ENCODE data around the gene LUC7L3. TPM values are rescaled to one million over a fixed set of nuclear protein-coding genes. Genes with fewer than 3 reads are reported as not detected.

LUC7L3 gene
- total and polyA plus RNA-seq, 2 of the 13 experiments (the other 11 are each of a cell fraction or from before 2014, with no cell fraction given): 108 to 120 TPM

GRCh38 chr17:50682938-50683337 is 36.5 kb upstream of the LUC7L3 start:
- in situ Hi-C loops (cut with HindIII; ENCODE audit: extremely low pct_ligation_motif_present, low pct_unique_long_range_greater_than_20kb): no loop called here
- no peaks in the 10 kb centered on the region; a peak in 1 of 5 replicates for H3K27me3 ChIP-seq (ENCODE audit: control insufficient read depth in 1 of 2, insufficient read depth in 2 of 2, low read length in 2 of 2)
- intact Hi-C loops (cut with micrococcal nuclease; ENCODE audit: unreplicated experiment): no loop called here
- ChIA-PET CTCF (ENCODE audit: low intra/inter-chr PET ratio, low total read pairs) (interaction anchor here (1.0 kb wide), 1 partner anchor 52 kb away, joined by 4 read pairs; no protein-coding TSS in a partner anchor), POLR2A (interaction anchor here (1.4 to 21.3 kb wide), 7 partner anchors 11 to 50 kb away, joined by 5 to 839 read pairs (median 85); partner anchors contain the start of genes ABCC3 and LUC7L3)
- FAIRE-seq (peak; percentile 26), ATAC-seq (no peak), DNase-seq (ENCODE audit: low spot score) (no peak)
- H4K20me1 ChIP-seq (ENCODE audit: insufficient read depth, low read length): no peaks in the 10 kb centered on the region
- H3K27ac ChIP-seq (ENCODE audit: extremely low read length, insufficient read depth, low read length): peak overlapping the region; percentile 99
- no peak overlapping the region for H3K9ac ChIP-seq (ENCODE audit: insufficient read depth, low read depth, low read length)
- 92% methylated on average over 3 of the region's 3 CpGs for WGBS (ENCODE audit: low lambda C conversion rate)
- no TSS peak for BruUV-seq (replicated peaks)
- H3K4me1 ChIP-seq (ENCODE audit: insufficient read depth, low read length): peaks cover 98% of the 10 kb centered on the region
- H3K79me2 ChIP-seq (ENCODE audit: insufficient read depth, low read length): peaks cover 14% of the 10 kb centered on the region
- no peak overlapping the region for H3K4me2 ChIP-seq (ENCODE audit: low read depth, low read length)
- H3K4me3 ChIP-seq (replicated peaks in 1 of 3; ENCODE audit: insufficient read depth in 1 of 3, low read depth in 2 of 3, low read length in 3 of 3): no peak overlapping the region
- no peaks in the 10 kb centered on the region for H3K36me3 ChIP-seq (replicated peaks in 1 of 2; ENCODE audit: control insufficient read depth in 1 of 2, insufficient read depth in 2 of 2, low read length in 2 of 2)
- H2AFZ ChIP-seq (ENCODE audit: low read length): no peak overlapping the region
- H3K9me3 ChIP-seq (ENCODE audit: low read length): no peaks in the 10 kb centered on the region
- TF ChIP-seq TEAD3 (CRISPR knock-in tag; optimal IDR thresholded peaks at IDR 0.05; ENCODE audit: borderline replicate concordance) (peak; percentile 86), HOXA7 (CRISPR knock-in tag; IDR thresholded peaks at IDR 0.05) (peak; percentile 34; the same call in 1 of the 2 replicates), ATF7-NPFF (CRISPR knock-in tag; IDR thresholded peaks at IDR 0.05; ENCODE audit: low read depth) (no peak), ZNF770 (CRISPR knock-in tag; IDR thresholded peaks at IDR 0.05) (peak; percentile 99), ZNF430 (CRISPR knock-in tag; IDR thresholded peaks at IDR 0.05) (peak; percentile 23; the same call in 1 of the 2 replicates), KDM1A (CRISPR knock-in tag; IDR thresholded peaks at IDR 0.05) (0 out of 2 replicates have a peak, but pooled peaks have one; percentile 56), STAG1 (CRISPR knock-in tag; IDR thresholded peaks at IDR 0.05) (no peak), ZNF12 (CRISPR knock-in tag; IDR thresholded peaks at IDR 0.05) (0 out of 2 replicates have a peak, but pooled peaks have one; percentile 39), GTF3A (CRISPR knock-in tag; conservative IDR thresholded peaks at IDR 0.05) (no peak), ETV5 (CRISPR knock-in tag; IDR thresholded peaks at IDR 0.05; ENCODE audit: borderline replicate concordance) (no peak), ZNF644 (CRISPR knock-in tag; IDR thresholded peaks at IDR 0.05; ENCODE audit: low read depth) (no peak), ZNF788 (CRISPR knock-in tag; IDR thresholded peaks at IDR 0.05; ENCODE audit: borderline replicate concordance) (0 out of 2 replicates have a peak, but pooled peaks have one; percentile 37), ZNF274 (CRISPR knock-in tag; IDR thresholded peaks at IDR 0.05) (no peak), SAP130 (CRISPR knock-in tag; IDR thresholded peaks at IDR 0.05; ENCODE audit: low read depth) (0 out of 2 replicates have a peak, but pooled peaks have one; percentile 21)
- TF ChIP-seq, protein P1, sequence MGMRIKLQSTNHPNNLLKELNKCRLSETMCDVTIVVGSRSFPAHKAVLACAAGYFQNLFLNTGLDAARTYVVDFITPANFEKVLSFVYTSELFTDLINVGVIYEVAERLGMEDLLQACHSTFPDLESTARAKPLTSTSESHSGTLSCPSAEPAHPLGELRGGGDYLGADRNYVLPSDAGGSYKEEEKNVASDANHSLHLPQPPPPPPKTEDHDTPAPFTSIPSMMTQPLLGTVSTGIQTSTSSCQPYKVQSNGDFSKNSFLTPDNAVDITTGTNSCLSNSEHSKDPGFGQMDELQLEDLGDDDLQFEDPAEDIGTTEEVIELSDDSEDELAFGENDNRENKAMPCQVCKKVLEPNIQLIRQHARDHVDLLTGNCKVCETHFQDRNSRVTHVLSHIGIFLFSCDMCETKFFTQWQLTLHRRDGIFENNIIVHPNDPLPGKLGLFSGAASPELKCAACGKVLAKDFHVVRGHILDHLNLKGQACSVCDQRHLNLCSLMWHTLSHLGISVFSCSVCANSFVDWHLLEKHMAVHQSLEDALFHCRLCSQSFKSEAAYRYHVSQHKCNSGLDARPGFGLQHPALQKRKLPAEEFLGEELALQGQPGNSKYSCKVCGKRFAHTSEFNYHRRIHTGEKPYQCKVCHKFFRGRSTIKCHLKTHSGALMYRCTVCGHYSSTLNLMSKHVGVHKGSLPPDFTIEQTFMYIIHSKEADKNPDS (CRISPR knock-in tag; IDR thresholded peaks at IDR 0.05): 0 out of 2 replicates have a peak, but pooled peaks have one; percentile 28
- TF ChIP-seq, protein P2, sequence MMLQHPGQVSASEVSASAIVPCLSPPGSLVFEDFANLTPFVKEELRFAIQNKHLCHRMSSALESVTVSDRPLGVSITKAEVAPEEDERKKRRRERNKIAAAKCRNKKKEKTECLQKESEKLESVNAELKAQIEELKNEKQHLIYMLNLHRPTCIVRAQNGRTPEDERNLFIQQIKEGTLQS (CRISPR knock-in tag; IDR thresholded peaks at IDR 0.05): 0 out of 2 replicates have a peak, but pooled peaks have one; percentile 40
- TF ChIP-seq, protein P3, sequence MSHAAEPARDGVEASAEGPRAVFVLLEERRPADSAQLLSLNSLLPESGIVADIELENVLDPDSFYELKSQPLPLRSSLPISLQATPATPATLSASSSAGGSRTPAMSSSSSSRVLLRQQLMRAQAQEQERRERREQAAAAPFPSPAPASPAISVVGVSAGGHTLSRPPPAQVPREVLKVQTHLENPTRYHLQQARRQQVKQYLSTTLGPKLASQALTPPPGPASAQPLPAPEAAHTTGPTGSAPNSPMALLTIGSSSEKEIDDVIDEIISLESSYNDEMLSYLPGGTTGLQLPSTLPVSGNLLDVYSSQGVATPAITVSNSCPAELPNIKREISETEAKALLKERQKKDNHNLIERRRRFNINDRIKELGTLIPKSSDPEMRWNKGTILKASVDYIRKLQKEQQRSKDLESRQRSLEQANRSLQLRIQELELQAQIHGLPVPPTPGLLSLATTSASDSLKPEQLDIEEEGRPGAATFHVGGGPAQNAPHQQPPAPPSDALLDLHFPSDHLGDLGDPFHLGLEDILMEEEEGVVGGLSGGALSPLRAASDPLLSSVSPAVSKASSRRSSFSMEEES (CRISPR knock-in tag; IDR thresholded peaks at IDR 0.05): 0 out of 2 replicates have a peak, but pooled peaks have one; percentile 1
